ENCODE results near the gene KCNK15. TPM values are rescaled to one million over a fixed set of nuclear protein-coding genes. Genes with fewer than 3 reads are reported as not detected.

KCNK15 gene
- total and polyA plus RNA-seq, 10 of the 15 experiments (the other 5 are each of a cell fraction or from before 2014, with no cell fraction given) = not detected

- ATAC-seq (no peak), FAIRE-seq (no peak), DNase-seq (ENCODE audit: low read depth, low spot score) (no peak)
- Histone ChIP-seq H2AFZ (ENCODE audit: control insufficient read depth, low read depth, low read length) (no peak overlapping the region), H4K20me1 (ENCODE audit: control insufficient read depth, insufficient read depth) (no peaks in the 10 kb centered on the region), H3K27ac (ENCODE audit: control insufficient read depth, insufficient read depth) (no peak overlapping the region), H3K9me3 (replicated peaks; ENCODE audit: control insufficient read depth, insufficient read depth, low read length) (no peaks in the 10 kb centered on the region), H3K4me3 (no peak overlapping the region), H3K4me1 (ENCODE audit: control insufficient read depth, insufficient read depth, low read length) (no peaks in the 10 kb centered on the region; the same call in 1 of the 2 replicates), H3K79me2 (ENCODE audit: control insufficient read depth, insufficient read depth, low read length) (no peaks in the 10 kb centered on the region), H3K4me2 (ENCODE audit: control insufficient read depth, insufficient read depth) (no peak overlapping the region), H3K27me3 (replicated peaks in 1 of 2; ENCODE audit: control insufficient read depth in 2 of 2, insufficient read depth in 2 of 2, low read length in 1 of 2) (peaks cover 0 to 1% of the 10 kb centered on the region in 2 experiments; a peak in 1 of 4 replicates), H3K36me3 (ENCODE audit: control insufficient read depth in 2 of 2, insufficient read depth in 2 of 2, low read length in 1 of 2) (no peaks in the 10 kb centered on the region), H3K9ac (ENCODE audit: control insufficient read depth, insufficient read depth, low read length) (no peak overlapping the region)
- POLR2A ChIA-PET = no interaction called here
- intact Hi-C loops (cut with micrococcal nuclease; ENCODE audit: unreplicated experiment) = no loop called here
- CTCF ChIA-PET = interaction anchor here (0.8 kb wide), 1 partner anchor 87 kb away, joined by 3 read pairs; no protein-coding TSS in a partner anchor
- RAD21 ChIA-PET (ENCODE audit: unreplicated experiment) = no interaction called here
- WGBS (ENCODE audit: insufficient coverage, insufficient replicate concordance, low lambda C conversion rate, missing lambda C conversion rate) = 5% methylated on average over 5 of the region's 5 CpGs
- SMC1A ChIA-PET (ENCODE audit: uncharacterized antibody, unreplicated experiment) = no interaction called here
- TF ChIP-seq TCF12 (IDR thresholded peaks at IDR 0.05; ENCODE audit: low read depth, low read length) = no peak
- no peak for TF ChIP-seq RAD21 (IDR thresholded peaks at IDR 0.05; ENCODE audit: insufficient read depth, low read depth, low read length)
- no peak for TF ChIP-seq CHD4 (IDR thresholded peaks at IDR 0.05)
- no peak for TF ChIP-seq CEBPZ (IDR thresholded peaks at IDR 0.05; ENCODE audit: low read depth, low read length)
- TF ChIP-seq NR2C2 (IDR thresholded peaks at IDR 0.05; ENCODE audit: borderline replicate concordance, control insufficient read depth, insufficient read length, low read depth) = no peak
- TF ChIP-seq SP1 (IDR thresholded peaks at IDR 0.05; ENCODE audit: low read depth, low read length) = no peak
- in situ Hi-C loops (cut with MboI) = no loop called here
- BruUV-seq (replicated peaks) = no TSS peak
These were observed 23.8 kb downstream of the KCNK15 start for GRCh38 chr20:44769481-44769863.
